K562 (cell line): ENCODE measurements around the gene UBAC2. TPM values are rescaled to one million over a fixed set of nuclear protein-coding genes. Genes with fewer than 3 reads are reported as not detected.

ENCODE experiments used
- ATAC-seq: fragments of 200-7000 bp; cut with Tn5 transposase; 3 replicates; pipeline ENCODE4 v1.9.1; 2020; ENCODE audit warnings: moderate library complexity
- BruUV-seq: library from RNA; stranded (reverse); fragments of 400-500 nt; replicated peaks from 2 replicates; lab custom pipeline; 2021; lab: Mats Ljungman, UMichigan
- CTCF ChIA-PET: fragments of 300-600 bp; formaldehyde crosslinking; extraction: SDS; loops from one replicate; lab custom pipeline; 2021; ENCODE audit warnings: low intra/inter-chr PET ratio; lab: Yijun Ruan, JAX
- POLR2A ChIA-PET: fragments of 300-600, 350-650 bp; sonication (Branson Sonifier 250); formaldehyde crosslinking; extraction: SDS; loops from one replicate; lab custom pipeline; 2021; ENCODE audit warnings: antibody characterized with exemption, inconsistent platforms; lab: Yijun Ruan, JAX
- DNase-seq, 4 experiments: peaks; one replicate each; pipeline versions ENCODE4 v3.0.0 to v3.0.0-alpha.2; 2011 to 2018; ENCODE audit warnings: low spot score in 3 of 4, mixed read lengths in 3 of 4; ENCODE audit errors: extremely low read depth in 1 of 4
- FAIRE-seq: peaks from 2 replicates; lab custom pipeline; 2011; peaks lifted over from hg19 to GRCh38; lab: Jason Lieb, UNC
- H2AFZ ChIP-seq: 2 replicates; pipeline ENCODE4 v1.6.0; 2011; ENCODE audit warnings: low read depth, low read length, control low read depth, inconsistent platforms
- H3K27ac ChIP-seq: fragments of 200-600 bp; 3 replicates; pipeline ENCODE4 v1.8.0; 2011; ENCODE audit warnings: low read depth, mild to moderate bottlenecking, control low read depth, inconsistent platforms, low read length, moderate library complexity, mixed read lengths; ENCODE audit errors: extremely low read depth
- H3K27me3 ChIP-seq, 2 experiments: fragments of 300-600 bp in 1 of 2; 2 replicates in 1 of 2; 3 replicates in 1 of 2; pipeline versions ENCODE4 v1.6.0 to v1.8.0; 2011; ENCODE audit warnings: inconsistent platforms in 2 of 2, low read length in 2 of 2, mild to moderate bottlenecking in 1 of 2, mixed read lengths in 1 of 2, moderate library complexity in 1 of 2; ENCODE audit not compliant: control insufficient read depth in 2 of 2, insufficient read depth in 2 of 2
- H3K36me3 ChIP-seq: fragments of 300-600 bp; 3 replicates; pipeline ENCODE4 v1.8.0; 2011; ENCODE audit warnings: mild to moderate bottlenecking, low read length, inconsistent platforms; ENCODE audit not compliant: control insufficient read depth, insufficient read depth
- H3K4me1 ChIP-seq, 2 experiments: fragments of 200-600 bp in 1 of 2; replicated peaks in 1 of 2; 2 replicates in 1 of 2; 3 replicates in 1 of 2; pipeline versions ENCODE4 v1.5.1 to v1.8.0; 2011; ENCODE audit warnings: inconsistent platforms in 2 of 2, low read length in 2 of 2, mild to moderate bottlenecking in 1 of 2, mixed read lengths in 1 of 2, moderate library complexity in 1 of 2; ENCODE audit not compliant: control insufficient read depth in 2 of 2, insufficient read depth in 2 of 2
- H3K4me2 ChIP-seq: 2 replicates; pipeline ENCODE4 v1.6.1; 2011; ENCODE audit warnings: low read length, control low read depth, inconsistent platforms, mixed read lengths; ENCODE audit not compliant: insufficient read depth
- H3K4me3 ChIP-seq: fragments of 200-600 bp; sonication (generic), shearing (Covaris generic); 2 replicates; pipeline ENCODE4 v1.5.1; 2016; ENCODE audit warnings: control low read depth, inconsistent platforms
- H3K79me2 ChIP-seq: fragments of 200-600 bp; 3 replicates; pipeline ENCODE4 v1.8.0; 2011; ENCODE audit warnings: low read length, inconsistent platforms; ENCODE audit not compliant: control insufficient read depth, insufficient read depth
- H3K9ac ChIP-seq, 2 experiments: 2 replicates each; pipeline versions ENCODE4 v1.6.0 to v1.6.1; 2011; ENCODE audit warnings: low read depth in 2 of 2, low read length in 2 of 2, control low read depth in 1 of 2, inconsistent platforms in 1 of 2, mild to moderate bottlenecking in 1 of 2, mixed read lengths in 1 of 2; ENCODE audit not compliant: insufficient read depth in 1 of 2
- H3K9me1 ChIP-seq: one replicate; pipeline ENCODE4 v1.6.0; 2011; ENCODE audit warnings: inconsistent platforms, mild to moderate bottlenecking, low read length, moderate library complexity; ENCODE audit not compliant: control insufficient read depth, insufficient read depth
- H3K9me3 ChIP-seq: replicated peaks from 2 replicates; pipeline ENCODE4 v1.5.1; 2011; ENCODE audit warnings: low read depth, low read length, inconsistent platforms; ENCODE audit not compliant: control insufficient read depth, insufficient read depth
- H4K20me1 ChIP-seq: replicated peaks from 2 replicates; pipeline ENCODE4 v1.6.1; 2011; ENCODE audit warnings: low read length, inconsistent platforms, mixed read lengths; ENCODE audit not compliant: control insufficient read depth, insufficient read depth
- BHLHE40 ChIP-seq: IDR thresholded peaks from 2 replicates; pipeline ENCODE4 v1.6.1; 2011; ENCODE audit warnings: low read length, improper control_type of control experiment
- ELF2 ChIP-seq: fragments of 250-450 bp; sonication (Bioruptor Pico); IDR thresholded peaks from 2 replicates; pipeline ENCODE4 v1.5.0; 2021; ENCODE audit warnings: mild to moderate bottlenecking
- HBP1 ChIP-seq: fragments of 450-650 bp; formaldehyde crosslinking; IDR thresholded peaks from 2 replicates; pipeline ENCODE4 v1.4.0; 2022; ENCODE audit warnings: missing genetic modification characterization
- HMG20B ChIP-seq: fragments of 250-450 bp; sonication (Bioruptor Pico); IDR thresholded peaks from 2 replicates; pipeline ENCODE4 v1.5.0; 2021; ENCODE audit warnings: mild to moderate bottlenecking
- ILK ChIP-seq: fragments of 450-650 bp; IDR thresholded peaks from 2 replicates; pipeline ENCODE4 v1.6.1; 2016; ENCODE audit warnings: missing genetic modification characterization, low read depth, mild to moderate bottlenecking, missing compliant biosample characterization, moderate library complexity, borderline replicate concordance
- KHSRP ChIP-seq: fragments of 450-650 bp; IDR thresholded peaks from 2 replicates; pipeline ENCODE4 v1.6.1; 2017
- MYBL2 ChIP-seq, 2 experiments: fragments of 450-650 bp in 1 of 2; sonication (generic) in 1 of 2; formaldehyde crosslinking in 1 of 2; IDR thresholded peaks; 2 replicates each; pipeline versions ENCODE4 v1.6.1 to v1.8.1; 2017 to 2022; ENCODE audit warnings: borderline replicate concordance in 1 of 2, inconsistent platforms in 1 of 2, low read depth in 1 of 2, mild to moderate bottlenecking in 1 of 2, missing genetic modification reagents in 1 of 2, moderate library complexity in 1 of 2
- NONO ChIP-seq, 2 experiments: fragments of 200-400 bp in 1 of 2; fragments of 450-650 bp in 1 of 2; formaldehyde crosslinking in 1 of 2; IDR thresholded peaks; 2 replicates each; pipeline ENCODE4 v1.6.1; 2017; ENCODE audit warnings: low read depth in 2 of 2, mild to moderate bottlenecking in 2 of 2, moderate library complexity in 2 of 2, low read length in 1 of 2
- RFX5 ChIP-seq: IDR thresholded peaks from 2 replicates; pipeline ENCODE4 v1.6.1; 2011; ENCODE audit warnings: low read depth, mild to moderate bottlenecking, improper control_type of control experiment, low read length
- SMC3 ChIP-seq: conservative IDR thresholded peaks from 2 replicates; pipeline ENCODE4 v1.6.1; 2011; ENCODE audit warnings: low read depth, low read length, improper control_type of control experiment; ENCODE audit not compliant: insufficient read depth
- ZC3H8 ChIP-seq: fragments of 450-650 bp; IDR thresholded peaks from 2 replicates; pipeline ENCODE4 v1.6.1; 2017
- ZNF407 ChIP-seq: fragments of 450-650 bp; IDR thresholded peaks from 2 replicates; pipeline ENCODE4 v1.6.1; 2016; ENCODE audit warnings: low read depth
- ZNF57 ChIP-seq: fragments of 450-650 bp; formaldehyde crosslinking; IDR thresholded peaks from 2 replicates; pipeline ENCODE4 v1.4.0; 2020; ENCODE audit warnings: mild to moderate bottlenecking, moderate library complexity
- WGBS: fragments of 100-300 bp; shearing (Covaris generic); methylation state at CpG from one replicate; pipeline ENCODE4 v1.1.6; 2016; ENCODE audit warnings: low coverage, mixed read lengths; ENCODE audit not compliant: insufficient coverage; ENCODE audit errors: missing lambda C conversion rate; 5-methylcytosine and 5-hydroxymethylcytosine counted together
- in situ Hi-C: fragments of 300-500 bp; cut with MboI; formaldehyde crosslinking; loops from 4 replicates; pipeline ENCODE4 v1.15.0; 2018; ENCODE audit warnings: inconsistent platforms, mixed read lengths
- intact Hi-C: fragments of 100-400 bp; cut with micrococcal nuclease; formaldehyde crosslinking; loops from 2 replicates; pipeline ENCODE4 v1.14.2; 2022
- polyA plus RNA-seq, 8 experiments: library from polyadenylated mRNA; depleted of rRNA in 4 of 8; stranded (reverse) in 5 of 8; unstranded in 3 of 8; fragments of >200 nt; fragmentation: Nextera tagmentation in 2 of 8; fragmentation: Illumina TruSeq in 1 of 8; extraction: Ambion mirVana in 2 of 8; extraction: Trizol in 1 of 8; gene quantifications; 2 replicates each; pipeline versions ENCODE4 v1.2.1 to v1.2.3, GENCODE V29; 2011 to 2014; ENCODE audit warnings: inconsistent platforms in 1 of 8, missing spikeins in 1 of 8
- total RNA-seq, 7 experiments: library from RNA; depleted of rRNA in 6 of 7; stranded (reverse); fragments of >200 nt in 6 of 7; fragmentation: Illumina TruSeq in 2 of 7; extraction: Trizol in 2 of 7; gene quantifications; 2 replicates each; pipeline versions ENCODE4 v1.2.1 to v1.2.3, GENCODE V29; 2011 to 2021; ENCODE audit warnings: low replicate concordance in 1 of 7

The UBAC2 gene
- total and polyA plus RNA-seq, 9 of the 15 experiments (the other 6 are each of a cell fraction or from before 2014, with no cell fraction given) = 6.0 to 84.1 (median 32.3) TPM

DNA sequence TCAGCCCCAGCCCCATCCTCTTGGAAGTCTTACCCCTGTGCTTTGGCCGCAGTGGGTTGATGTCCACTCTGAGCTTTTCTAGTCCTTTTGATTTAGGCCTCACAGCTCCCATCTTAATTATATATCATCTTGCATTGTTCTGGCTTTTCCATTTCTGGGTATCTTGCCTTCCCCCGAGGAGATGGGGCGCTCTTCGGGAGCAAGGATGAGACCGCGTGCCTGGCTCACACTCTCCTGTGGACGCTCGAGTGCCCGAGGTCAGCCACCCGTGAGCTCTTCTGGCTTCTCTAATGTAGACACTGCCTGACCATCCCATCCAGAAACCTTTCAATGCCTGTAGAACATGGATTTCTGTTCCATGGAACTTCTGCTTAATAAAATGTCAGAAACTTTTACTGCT, 160.0 kb downstream of the UBAC2 start:
- no peak overlapping the region for H3K9ac ChIP-seq
- H4K20me1 ChIP-seq = no peaks in the 10 kb centered on the region
- ChIA-PET CTCF (no interaction called here), POLR2A (no interaction called here)
- H3K4me3 ChIP-seq = no peak overlapping the region
- H3K27me3 ChIP-seq = no peaks in the 10 kb centered on the region
- no peak overlapping the region for H3K27ac ChIP-seq
- no peaks in the 10 kb centered on the region for H3K9me1 ChIP-seq
- intact Hi-C loops (no loop called here), in situ Hi-C loops (no loop called here)
- FAIRE-seq = no peak
- ATAC-seq = no peak
- peaks cover 2% of the 10 kb centered on the region; the same call in 2 of the 3 replicates for H3K79me2 ChIP-seq
- H3K4me2 ChIP-seq = no peak overlapping the region
- WGBS = 91% methylated on average over 10 of the region's 10 CpGs
- BruUV-seq = no TSS peak
- peaks cover 5 to 25% of the 10 kb centered on the region in 2 experiments; a peak in 4 of 5 replicates for H3K4me1 ChIP-seq
- peaks cover 43% of the 10 kb centered on the region for H3K36me3 ChIP-seq
- H2AFZ ChIP-seq = no peak overlapping the region
- no peak for DNase-seq
- H3K9me3 ChIP-seq = no peaks in the 10 kb centered on the region
- TF ChIP-seq HMG20B (no peak), NONO (IDR thresholded peaks at IDR 0.05; ENCODE audit: low read depth in 2 of 2, low read length in 1 of 2) (no peak), SMC3 (no peak), BHLHE40 (no peak), RFX5 (no peak), ELF2 (CRISPR knock-in tag) (no peak), ZNF407 (no peak), ZC3H8 (no peak), MYBL2 (IDR thresholded peaks at IDR 0.05; ENCODE audit: low read depth) (no peak), MYBL2 (CRISPR knock-in tag; IDR thresholded peaks at IDR 0.05; ENCODE audit: borderline replicate concordance) (no peak), KHSRP (no peak), HBP1 (CRISPR knock-in tag) (no peak), ILK (no peak), ZNF57 (CRISPR knock-in tag) (no peak)
